K562 (cell line): ENCODE results near the gene PDCD1. TPM values are rescaled to one million over a fixed set of nuclear protein-coding genes. Genes with fewer than 3 reads are reported as not detected.

Experiments
- L3MBTL2 ChIP-seq: fragments of 450-650 bp; IDR thresholded peaks from 2 replicates; pipeline ENCODE4 v1.6.1; 2016; ENCODE audit warnings: mild to moderate bottlenecking, moderate library complexity
- NCOA1 ChIP-seq: fragments of 450-650 bp; IDR thresholded peaks from 2 replicates; pipeline ENCODE4 v1.6.1; 2016; ENCODE audit warnings: low read depth
- POLR2AphosphoS5 ChIP-seq: IDR thresholded peaks from 2 replicates; pipeline ENCODE4 v1.6.1; 2011; ENCODE audit warnings: mild to moderate bottlenecking, low read depth, low read length, moderate library complexity; ENCODE audit not compliant: control insufficient read depth, insufficient read depth
- POLR3A ChIP-seq: IDR thresholded peaks from 2 replicates; pipeline ENCODE4 v1.6.1; 2011; ENCODE audit warnings: borderline replicate concordance, mild to moderate bottlenecking, moderate library complexity; ENCODE audit not compliant: insufficient read length, insufficient read depth; ENCODE audit errors: extremely low read depth
- SFPQ ChIP-seq: fragments of 200-400 bp; formaldehyde crosslinking; IDR thresholded peaks from 2 replicates; pipeline ENCODE4 v1.6.1; 2017; ENCODE audit warnings: mild to moderate bottlenecking, low read depth, low read length, moderate library complexity
- SOX6 ChIP-seq: fragments of 450-650 bp; IDR thresholded peaks from 2 replicates; pipeline ENCODE4 v1.6.1; 2014; ENCODE audit warnings: mild to moderate bottlenecking
- ZNF280A ChIP-seq: fragments of 450-650 bp; IDR thresholded peaks from 2 replicates; pipeline ENCODE4 v1.6.1; 2018; ENCODE audit warnings: mild to moderate bottlenecking, low read depth; ENCODE audit not compliant: partially characterized antibody
- polyA plus RNA-seq, 8 experiments: library from polyadenylated mRNA; depleted of rRNA in 4 of 8; stranded (reverse) in 5 of 8; unstranded in 3 of 8; fragments of >200 nt; fragmentation: Nextera tagmentation in 2 of 8; fragmentation: Illumina TruSeq in 1 of 8; extraction: Ambion mirVana in 2 of 8; extraction: Trizol in 1 of 8; gene quantifications; 2 replicates each; pipeline versions ENCODE4 v1.2.1 to v1.2.3, GENCODE V29; 2011 to 2014; ENCODE audit warnings: inconsistent platforms in 1 of 8, missing spikeins in 1 of 8
- total RNA-seq, 7 experiments: library from RNA; depleted of rRNA in 6 of 7; stranded (reverse); fragments of >200 nt in 6 of 7; fragmentation: Illumina TruSeq in 2 of 7; extraction: Trizol in 2 of 7; gene quantifications; 2 replicates each; pipeline versions ENCODE4 v1.2.1 to v1.2.3, GENCODE V29; 2011 to 2021; ENCODE audit warnings: low replicate concordance in 1 of 7
- TF ChIP-seq, protein P1 (sequence below), 2 experiments: fragments of 450-650 bp; IDR thresholded peaks; 2 replicates each; pipeline ENCODE4 v1.6.1; 2018; ENCODE audit warnings: mild to moderate bottlenecking in 2 of 2, low read depth in 1 of 2; ENCODE audit not compliant: partially characterized antibody in 2 of 2
- TF ChIP-seq, protein P2 (sequence below): fragments of 450-650 bp; IDR thresholded peaks from 2 replicates; pipeline ENCODE4 v1.6.1; 2016; ENCODE audit warnings: low read depth

PDCD1 gene
- total and polyA plus RNA-seq, 9 of the 15 experiments (the other 6 are each of a cell fraction or from before 2014, with no cell fraction given): 0.15 to 2.5 (median 1.0) TPM; not detected in 2

DNA sequence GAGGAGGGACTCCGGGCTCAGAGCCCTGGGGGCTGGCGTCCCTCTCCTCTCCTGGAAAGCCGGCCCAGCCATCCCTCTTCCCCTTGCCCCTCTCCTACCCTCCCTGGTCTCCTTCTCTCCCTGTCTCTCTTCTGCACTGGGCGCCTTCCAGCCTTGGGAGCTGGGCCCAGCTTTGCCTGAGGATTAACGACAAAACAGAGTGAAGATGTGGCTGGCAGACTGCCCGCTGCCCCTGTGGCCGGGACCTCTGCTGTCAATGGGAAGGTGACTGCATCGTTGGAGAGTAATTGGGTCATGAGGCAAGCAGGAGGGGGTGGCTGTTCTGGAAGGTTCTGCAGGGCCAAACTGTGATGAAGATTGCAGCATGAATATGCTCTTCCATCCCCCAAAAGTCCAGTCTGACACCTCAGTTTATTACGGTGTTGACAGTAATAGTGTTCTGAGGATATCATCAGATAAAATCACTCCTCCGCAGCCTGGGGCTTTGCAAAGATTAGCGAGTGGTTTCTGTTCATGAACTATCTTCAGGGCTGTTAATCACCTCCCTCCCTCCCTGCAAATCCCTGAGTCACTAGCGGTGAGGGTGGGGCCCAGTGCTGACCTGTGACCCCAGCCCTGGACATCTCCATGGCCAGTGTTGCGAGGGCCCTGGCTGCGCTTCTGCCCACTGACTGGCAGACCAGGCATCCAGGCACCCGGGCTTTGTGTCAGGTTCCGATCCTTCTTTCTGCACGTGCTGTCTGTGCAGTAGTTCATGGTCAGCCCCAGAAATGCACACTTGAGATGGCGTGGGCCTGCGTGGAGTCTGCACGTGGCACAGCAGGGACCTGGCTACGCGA lies 33.8 kb upstream of the PDCD1 start (continued):
- TF ChIP-seq ZNF280A (no peak), POLR2AphosphoS5 (peak; percentile 40; the same call in 1 of the 2 replicates), L3MBTL2 (peak; percentile 76), POLR3A (no peak), NCOA1 (peak; percentile 73), SFPQ (no peak), SOX6 (peak; percentile 80)
- TF ChIP-seq, protein P1, sequence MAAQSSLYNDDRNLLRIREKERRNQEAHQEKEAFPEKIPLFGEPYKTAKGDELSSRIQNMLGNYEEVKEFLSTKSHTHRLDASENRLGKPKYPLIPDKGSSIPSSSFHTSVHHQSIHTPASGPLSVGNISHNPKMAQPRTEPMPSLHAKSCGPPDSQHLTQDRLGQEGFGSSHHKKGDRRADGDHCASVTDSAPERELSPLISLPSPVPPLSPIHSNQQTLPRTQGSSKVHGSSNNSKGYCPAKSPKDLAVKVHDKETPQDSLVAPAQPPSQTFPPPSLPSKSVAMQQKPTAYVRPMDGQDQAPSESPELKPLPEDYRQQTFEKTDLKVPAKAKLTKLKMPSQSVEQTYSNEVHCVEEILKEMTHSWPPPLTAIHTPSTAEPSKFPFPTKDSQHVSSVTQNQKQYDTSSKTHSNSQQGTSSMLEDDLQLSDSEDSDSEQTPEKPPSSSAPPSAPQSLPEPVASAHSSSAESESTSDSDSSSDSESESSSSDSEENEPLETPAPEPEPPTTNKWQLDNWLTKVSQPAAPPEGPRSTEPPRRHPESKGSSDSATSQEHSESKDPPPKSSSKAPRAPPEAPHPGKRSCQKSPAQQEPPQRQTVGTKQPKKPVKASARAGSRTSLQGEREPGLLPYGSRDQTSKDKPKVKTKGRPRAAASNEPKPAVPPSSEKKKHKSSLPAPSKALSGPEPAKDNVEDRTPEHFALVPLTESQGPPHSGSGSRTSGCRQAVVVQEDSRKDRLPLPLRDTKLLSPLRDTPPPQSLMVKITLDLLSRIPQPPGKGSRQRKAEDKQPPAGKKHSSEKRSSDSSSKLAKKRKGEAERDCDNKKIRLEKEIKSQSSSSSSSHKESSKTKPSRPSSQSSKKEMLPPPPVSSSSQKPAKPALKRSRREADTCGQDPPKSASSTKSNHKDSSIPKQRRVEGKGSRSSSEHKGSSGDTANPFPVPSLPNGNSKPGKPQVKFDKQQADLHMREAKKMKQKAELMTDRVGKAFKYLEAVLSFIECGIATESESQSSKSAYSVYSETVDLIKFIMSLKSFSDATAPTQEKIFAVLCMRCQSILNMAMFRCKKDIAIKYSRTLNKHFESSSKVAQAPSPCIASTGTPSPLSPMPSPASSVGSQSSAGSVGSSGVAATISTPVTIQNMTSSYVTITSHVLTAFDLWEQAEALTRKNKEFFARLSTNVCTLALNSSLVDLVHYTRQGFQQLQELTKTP (IDR thresholded peaks at IDR 0.05; ENCODE audit: low read depth in 1 of 2, partially characterized antibody in 2 of 2): no peak
- TF ChIP-seq, protein P2, sequence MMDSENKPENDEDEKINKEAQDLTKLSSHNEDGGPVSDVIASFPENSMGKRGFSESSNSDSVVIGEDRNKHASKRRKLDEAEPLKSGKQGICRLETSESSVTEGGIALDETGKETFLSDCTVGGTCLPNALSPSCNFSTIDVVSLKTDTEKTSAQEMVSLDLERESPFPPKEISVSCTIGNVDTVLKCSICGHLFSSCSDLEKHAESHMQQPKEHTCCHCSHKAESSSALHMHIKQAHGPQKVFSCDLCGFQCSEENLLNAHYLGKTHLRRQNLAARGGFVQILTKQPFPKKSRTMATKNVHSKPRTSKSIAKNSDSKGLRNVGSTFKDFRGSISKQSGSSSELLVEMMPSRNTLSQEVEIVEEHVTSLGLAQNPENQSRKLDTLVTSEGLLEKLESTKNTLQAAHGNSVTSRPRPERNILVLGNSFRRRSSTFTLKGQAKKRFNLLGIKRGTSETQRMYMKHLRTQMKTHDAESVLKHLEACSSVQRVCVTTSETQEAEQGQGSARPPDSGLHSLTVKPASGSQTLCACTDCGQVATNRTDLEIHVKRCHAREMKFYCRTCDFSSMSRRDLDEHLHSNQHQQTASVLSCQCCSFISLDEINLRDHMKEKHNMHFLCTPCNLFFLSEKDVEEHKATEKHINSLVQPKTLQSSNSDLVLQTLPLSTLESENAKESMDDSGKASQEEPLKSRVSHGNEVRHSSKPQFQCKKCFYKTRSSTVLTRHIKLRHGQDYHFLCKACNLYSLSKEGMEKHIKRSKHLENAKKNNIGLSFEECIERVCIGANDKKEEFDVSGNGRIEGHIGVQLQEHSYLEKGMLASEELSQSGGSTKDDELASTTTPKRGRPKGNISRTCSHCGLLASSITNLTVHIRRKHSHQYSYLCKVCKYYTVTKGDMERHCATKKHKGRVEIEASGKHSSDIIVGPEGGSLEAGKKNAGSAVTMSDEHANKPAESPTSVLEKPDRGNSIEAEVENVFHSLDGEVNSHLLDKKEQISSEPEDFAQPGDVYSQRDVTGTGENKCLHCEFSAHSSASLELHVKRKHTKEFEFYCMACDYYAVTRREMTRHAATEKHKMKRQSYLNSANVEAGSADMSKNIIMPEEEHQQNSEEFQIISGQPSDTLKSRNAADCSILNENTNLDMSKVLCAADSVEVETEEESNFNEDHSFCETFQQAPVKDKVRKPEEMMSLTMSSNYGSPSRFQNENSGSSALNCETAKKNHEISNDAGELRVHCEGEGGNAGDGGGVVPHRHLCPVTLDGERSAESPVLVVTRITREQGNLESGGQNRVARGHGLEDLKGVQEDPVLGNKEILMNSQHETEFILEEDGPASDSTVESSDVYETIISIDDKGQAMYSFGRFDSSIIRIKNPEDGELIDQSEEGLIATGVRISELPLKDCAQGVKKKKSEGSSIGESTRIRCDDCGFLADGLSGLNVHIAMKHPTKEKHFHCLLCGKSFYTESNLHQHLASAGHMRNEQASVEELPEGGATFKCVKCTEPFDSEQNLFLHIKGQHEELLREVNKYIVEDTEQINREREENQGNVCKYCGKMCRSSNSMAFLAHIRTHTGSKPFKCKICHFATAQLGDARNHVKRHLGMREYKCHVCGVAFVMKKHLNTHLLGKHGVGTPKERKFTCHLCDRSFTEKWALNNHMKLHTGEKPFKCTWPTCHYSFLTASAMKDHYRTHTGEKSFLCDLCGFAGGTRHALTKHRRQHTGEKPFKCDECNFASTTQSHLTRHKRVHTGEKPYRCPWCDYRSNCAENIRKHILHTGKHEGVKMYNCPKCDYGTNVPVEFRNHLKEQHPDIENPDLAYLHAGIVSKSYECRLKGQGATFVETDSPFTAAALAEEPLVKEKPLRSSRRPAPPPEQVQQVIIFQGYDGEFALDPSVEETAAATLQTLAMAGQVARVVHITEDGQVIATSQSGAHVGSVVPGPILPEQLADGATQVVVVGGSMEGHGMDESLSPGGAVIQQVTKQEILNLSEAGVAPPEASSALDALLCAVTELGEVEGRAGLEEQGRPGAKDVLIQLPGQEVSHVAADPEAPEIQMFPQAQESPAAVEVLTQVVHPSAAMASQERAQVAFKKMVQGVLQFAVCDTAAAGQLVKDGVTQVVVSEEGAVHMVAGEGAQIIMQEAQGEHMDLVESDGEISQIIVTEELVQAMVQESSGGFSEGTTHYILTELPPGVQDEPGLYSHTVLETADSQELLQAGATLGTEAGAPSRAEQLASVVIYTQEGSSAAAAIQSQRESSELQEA: no peak
